ENCODE data around the gene MED12L. TPM values are rescaled to one million over a fixed set of nuclear protein-coding genes. Genes with fewer than 3 reads are reported as not detected.
A peak's percentile ranks its signal among the peaks of the same experiment; 100 is the strongest.

MED12L gene
- total and polyA plus RNA-seq, 2 donors from 2014 or later: 0.13 to 0.82 TPM

DNA sequence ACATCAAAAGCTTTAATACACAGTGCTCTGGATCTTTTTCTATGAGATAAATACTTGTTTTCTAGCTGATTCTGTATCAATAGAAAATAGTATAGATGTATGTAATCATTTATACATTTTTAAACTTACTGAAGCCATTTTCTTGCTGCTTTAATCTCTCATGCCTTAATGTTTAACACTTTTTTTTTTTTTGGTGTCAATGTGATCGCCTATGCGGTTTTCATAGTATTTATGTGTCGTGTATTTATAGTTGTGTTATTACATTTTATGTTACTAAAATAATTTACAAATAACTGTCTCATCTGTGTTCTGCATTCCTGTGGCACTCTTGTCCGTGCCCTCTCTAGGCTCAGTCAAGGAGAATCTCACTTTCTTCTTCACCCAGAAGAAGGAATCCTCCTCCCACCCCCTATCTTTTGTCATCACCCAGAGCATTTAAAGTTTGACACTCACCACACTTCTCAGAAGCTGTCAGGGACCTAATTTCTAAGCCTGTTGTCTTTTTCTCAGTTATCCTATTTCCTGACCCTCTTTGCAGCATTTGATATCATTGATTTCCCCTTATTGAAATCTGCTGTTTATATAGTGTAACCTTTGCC is 138.9 kb downstream of the MED12L start:
- intact Hi-C loops (cut with DNase I): no loop called here
- H3K9ac ChIP-seq (ENCODE audit: low read length in 3 of 3): no peak overlapping the region
- no peak for TF ChIP-seq CTCF (IDR thresholded peaks at IDR 0.05; ENCODE audit: borderline replicate concordance, extremely low read depth, insufficient read depth)
- no peak for DNase-seq
- H3K4me3 ChIP-seq (ENCODE audit: low read length in 3 of 3): no peak overlapping the region
- H3K36me3 ChIP-seq (ENCODE audit: control insufficient read depth in 2 of 3, insufficient read depth in 3 of 3, low read length in 3 of 3): no peaks in the 10 kb centered on the region
- no peaks in the 10 kb centered on the region for H3K27me3 ChIP-seq (ENCODE audit: control insufficient read depth, insufficient read depth, low read length)
- H3K9me3 ChIP-seq (ENCODE audit: control insufficient read depth in 2 of 3, insufficient read depth in 1 of 3, low read length in 3 of 3): no peaks in the 10 kb centered on the region
- peaks cover 0 to 8% (median 2%) of the 10 kb centered on the region in 3 donors for H3K4me1 ChIP-seq (ENCODE audit: control insufficient read depth in 2 of 3, insufficient read depth in 2 of 3, low read depth in 1 of 3, low read length in 3 of 3)
- no peak overlapping the region for H3K27ac ChIP-seq (ENCODE audit: low read depth in 2 of 2, low read length in 2 of 2)
- FAIRE-seq: no peak

- intact Hi-C loops (cut with DNase I): no loop called here
- TF ChIP-seq CTCF (IDR thresholded peaks at IDR 0.05; ENCODE audit: borderline replicate concordance, extremely low read depth, insufficient read depth): no peak
- FAIRE-seq (no peak), DNase-seq (no peak)
- Histone ChIP-seq H3K27me3 (ENCODE audit: control insufficient read depth, insufficient read depth, low read length) (no peaks in the 10 kb centered on the region), H3K36me3 (ENCODE audit: control insufficient read depth in 2 of 3, insufficient read depth in 3 of 3, low read length in 3 of 3) (no peaks in the 10 kb centered on the region), H3K4me3 (ENCODE audit: low read length in 3 of 3) (no peak overlapping the region), H3K9ac (ENCODE audit: low read length in 3 of 3) (no peak overlapping the region), H3K4me1 (ENCODE audit: control insufficient read depth in 2 of 3, insufficient read depth in 2 of 3, low read depth in 1 of 3, low read length in 3 of 3) (peaks cover 0 to 8% (median 2%) of the 10 kb centered on the region in 3 donors), H3K9me3 (ENCODE audit: control insufficient read depth in 2 of 3, insufficient read depth in 1 of 3, low read length in 3 of 3) (no peaks in the 10 kb centered on the region), H3K27ac (ENCODE audit: low read depth in 2 of 2, low read length in 2 of 2) (no peak overlapping the region)
Observed at GRCh38 chr3:151225040-151225975, 139.8 kb downstream of the MED12L start.

DNA sequence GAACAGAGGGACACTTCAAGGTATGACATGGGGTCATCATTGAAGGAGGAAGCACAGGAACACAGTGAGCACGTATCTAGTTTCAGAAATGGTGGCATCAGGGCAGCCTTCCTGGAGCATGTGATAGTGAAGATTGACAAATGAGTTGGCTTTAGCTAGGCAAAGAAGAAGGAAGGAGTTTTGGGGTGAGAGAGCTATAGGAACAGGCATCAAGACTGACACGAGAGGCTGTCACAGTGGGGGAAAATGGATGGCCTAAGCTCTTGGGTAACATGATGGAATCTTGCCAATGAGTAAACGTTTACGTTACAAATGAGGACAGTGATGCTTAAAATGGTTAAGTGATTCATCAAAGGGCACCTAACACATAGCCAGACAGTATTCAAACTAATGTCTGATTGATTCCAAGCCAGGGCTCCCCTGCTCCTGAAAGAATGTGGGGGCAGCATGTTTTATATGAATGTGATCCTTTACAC is 140.7 kb downstream of the MED12L start:
- Histone ChIP-seq H3K4me3 (ENCODE audit: low read length in 3 of 3) (no peak overlapping the region), H3K36me3 (ENCODE audit: control insufficient read depth in 2 of 3, insufficient read depth in 3 of 3, low read length in 3 of 3) (no peaks in the 10 kb centered on the region), H3K9me3 (ENCODE audit: control insufficient read depth in 2 of 3, insufficient read depth in 1 of 3, low read length in 3 of 3) (no peaks in the 10 kb centered on the region), H3K27ac (ENCODE audit: low read depth in 2 of 2, low read length in 2 of 2) (no peak overlapping the region), H3K27me3 (ENCODE audit: control insufficient read depth, insufficient read depth, low read length) (no peaks in the 10 kb centered on the region), H3K9ac (ENCODE audit: low read length in 3 of 3) (no peak overlapping the region), H3K4me1 (ENCODE audit: control insufficient read depth in 2 of 3, insufficient read depth in 2 of 3, low read depth in 1 of 3, low read length in 3 of 3) (peaks cover 0 to 8% (median 2%) of the 10 kb centered on the region in 3 donors)
- no peak for TF ChIP-seq CTCF (IDR thresholded peaks at IDR 0.05; ENCODE audit: borderline replicate concordance, extremely low read depth, insufficient read depth)
- DNase-seq (peak in 2 of 5 donors; percentile 8 to 14), FAIRE-seq (no peak)
- intact Hi-C loops (cut with DNase I): no loop called here

Data from kidney (tissue), 14 donors.